ENCODE data around the gene U2SURP. TPM values are rescaled to one million over a fixed set of nuclear protein-coding genes. Genes with fewer than 3 reads are reported as not detected.

U2SURP gene
- total and polyA plus RNA-seq, 2 experiments from 2014 or later = 40.2 to 66.1 TPM

- 90 to 95% methylated on average over 4 of the region's 4 CpGs for WGBS, 2 experiments (ENCODE audit: low coverage in 1 of 2, low lambda C conversion rate in 2 of 2, missing lambda C conversion rate in 2 of 2)
- no peak for TF ChIP-seq EZH2 (IDR thresholded peaks at IDR 0.05; ENCODE audit: insufficient read depth, poor library complexity, severe bottlenecking)
- TF ChIP-seq EZH2phosphoT487 (IDR thresholded peaks at IDR 0.05; ENCODE audit: insufficient read depth, low read depth) = no peak
- Histone ChIP-seq H3K9me3 (ENCODE audit: low read depth) (no peaks in the 10 kb centered on the region), H2AFZ (no peak overlapping the region), H3K36me3 (ENCODE audit: low read depth) (no peaks in the 10 kb centered on the region), H3K79me2 (ENCODE audit: insufficient read depth) (no peaks in the 10 kb centered on the region), H3K4me3 (no peak overlapping the region), H3F3A (ENCODE audit: insufficient read depth) (no peaks in the 10 kb centered on the region), H3K27me3 (replicated peaks; ENCODE audit: insufficient read depth) (no peaks in the 10 kb centered on the region), H3K4me2 (ENCODE audit: unreplicated experiment) (no peak overlapping the region), H3K27ac (no peak overlapping the region), H3K9me2 (ENCODE audit: insufficient read depth) (no peaks in the 10 kb centered on the region), H4K20me1 (ENCODE audit: insufficient read depth) (no peaks in the 10 kb centered on the region), H3K4me1 (ENCODE audit: insufficient read depth) (peaks cover 4% of the 10 kb centered on the region; the same call in 1 of the 2 replicates), H3K9ac (no peak overlapping the region)
- in situ Hi-C loops (cut with MboI) = no loop called here
- no peak for DNase-seq
Measured at GRCh38 chr3:143089965-143090364, 88.6 kb downstream of the U2SURP start.

- Histone ChIP-seq H3K4me1 (ENCODE audit: insufficient read depth) (no peaks in the 10 kb centered on the region), H3K27me3 (replicated peaks; ENCODE audit: insufficient read depth) (no peaks in the 10 kb centered on the region), H3K9me3 (ENCODE audit: low read depth) (no peaks in the 10 kb centered on the region), H4K20me1 (ENCODE audit: insufficient read depth) (no peaks in the 10 kb centered on the region), H3K9ac (no peak overlapping the region), H2AFZ (no peak overlapping the region), H3K27ac (no peak overlapping the region), H3F3A (ENCODE audit: insufficient read depth) (no peaks in the 10 kb centered on the region), H3K4me2 (ENCODE audit: unreplicated experiment) (no peak overlapping the region), H3K36me3 (ENCODE audit: low read depth) (no peaks in the 10 kb centered on the region), H3K79me2 (ENCODE audit: insufficient read depth) (no peaks in the 10 kb centered on the region), H3K9me2 (ENCODE audit: insufficient read depth) (no peaks in the 10 kb centered on the region), H3K4me3 (no peak overlapping the region)
- 29 to 37% methylated on average over 5 of the region's 5 CpGs for WGBS, 2 experiments (ENCODE audit: low coverage in 1 of 2, low lambda C conversion rate in 2 of 2, missing lambda C conversion rate in 2 of 2)
- TF ChIP-seq EZH2 (IDR thresholded peaks at IDR 0.05; ENCODE audit: insufficient read depth, poor library complexity, severe bottlenecking) (no peak), EZH2phosphoT487 (IDR thresholded peaks at IDR 0.05; ENCODE audit: insufficient read depth, low read depth) (no peak)
- DNase-seq = no peak
- in situ Hi-C loops (cut with MboI) = no loop called here
Measured at GRCh38 chr3:143090486-143090885, 89.1 kb downstream of the U2SURP start.

GRCh38 chr3:143090976-143091837 is 89.8 kb downstream of the U2SURP start:
- WGBS, 2 experiments (ENCODE audit: low coverage in 1 of 2, low lambda C conversion rate in 2 of 2, missing lambda C conversion rate in 2 of 2) = 84 to 85% methylated on average over 9 of the region's 9 CpGs

GRCh38 chr3:143092191-143092590 is 90.8 kb downstream of the U2SURP start:
- Histone ChIP-seq H3K4me2 (ENCODE audit: unreplicated experiment) (no peak overlapping the region), H3K27ac (no peak overlapping the region), H3K27me3 (replicated peaks; ENCODE audit: insufficient read depth) (no peaks in the 10 kb centered on the region; the same call in 1 of the 2 replicates), H3K36me3 (ENCODE audit: low read depth) (no peaks in the 10 kb centered on the region), H4K20me1 (ENCODE audit: insufficient read depth) (no peaks in the 10 kb centered on the region), H3K4me1 (ENCODE audit: insufficient read depth) (no peaks in the 10 kb centered on the region), H3K9me3 (ENCODE audit: low read depth) (no peaks in the 10 kb centered on the region), H3F3A (ENCODE audit: insufficient read depth) (no peaks in the 10 kb centered on the region), H2AFZ (no peak overlapping the region), H3K9me2 (ENCODE audit: insufficient read depth) (no peaks in the 10 kb centered on the region), H3K4me3 (no peak overlapping the region), H3K9ac (no peak overlapping the region), H3K79me2 (ENCODE audit: insufficient read depth) (no peaks in the 10 kb centered on the region)
- 76 to 78% methylated on average over 1 of the region's 1 CpG for WGBS, 2 experiments (ENCODE audit: low coverage in 1 of 2, low lambda C conversion rate in 2 of 2, missing lambda C conversion rate in 2 of 2)
- TF ChIP-seq EZH2phosphoT487 (IDR thresholded peaks at IDR 0.05; ENCODE audit: insufficient read depth, low read depth) (no peak), EZH2 (IDR thresholded peaks at IDR 0.05; ENCODE audit: insufficient read depth, poor library complexity, severe bottlenecking) (no peak)
- in situ Hi-C loops (cut with MboI) = no loop called here
- no peak for DNase-seq

More at GRCh38 chr3:143090976-143091837, 89.8 kb downstream of the U2SURP start:
- no peaks in the 10 kb centered on the region for H3K27me3 ChIP-seq (replicated peaks; ENCODE audit: insufficient read depth)
- H2AFZ ChIP-seq = no peak overlapping the region
- H4K20me1 ChIP-seq (ENCODE audit: insufficient read depth) = no peaks in the 10 kb centered on the region
- no peaks in the 10 kb centered on the region for H3K4me1 ChIP-seq (ENCODE audit: insufficient read depth)
- H3K9ac ChIP-seq = no peak overlapping the region
- no peaks in the 10 kb centered on the region for H3K9me3 ChIP-seq (ENCODE audit: low read depth)
- no peak for DNase-seq
- in situ Hi-C loops (cut with MboI) = no loop called here
- TF ChIP-seq EZH2phosphoT487 (IDR thresholded peaks at IDR 0.05; ENCODE audit: insufficient read depth, low read depth) (no peak), EZH2 (IDR thresholded peaks at IDR 0.05; ENCODE audit: insufficient read depth, poor library complexity, severe bottlenecking) (no peak)
- no peak overlapping the region for H3K4me2 ChIP-seq (ENCODE audit: unreplicated experiment)
- H3K36me3 ChIP-seq (ENCODE audit: low read depth) = no peaks in the 10 kb centered on the region
- H3F3A ChIP-seq (ENCODE audit: insufficient read depth) = no peaks in the 10 kb centered on the region
- no peak overlapping the region for H3K27ac ChIP-seq
- no peaks in the 10 kb centered on the region for H3K79me2 ChIP-seq (ENCODE audit: insufficient read depth)
- no peaks in the 10 kb centered on the region for H3K9me2 ChIP-seq (ENCODE audit: insufficient read depth)
- no peak overlapping the region for H3K4me3 ChIP-seq

Measured in GM23248 (cell line).